ENCODE measurements around the gene PLAAT3. TPM values are rescaled to one million over a fixed set of nuclear protein-coding genes. Genes with fewer than 3 reads are reported as not detected.

The PLAAT3 gene
- total RNA-seq: 0.34 TPM in 1 of 2 replicates, not detected in the other

DNA sequence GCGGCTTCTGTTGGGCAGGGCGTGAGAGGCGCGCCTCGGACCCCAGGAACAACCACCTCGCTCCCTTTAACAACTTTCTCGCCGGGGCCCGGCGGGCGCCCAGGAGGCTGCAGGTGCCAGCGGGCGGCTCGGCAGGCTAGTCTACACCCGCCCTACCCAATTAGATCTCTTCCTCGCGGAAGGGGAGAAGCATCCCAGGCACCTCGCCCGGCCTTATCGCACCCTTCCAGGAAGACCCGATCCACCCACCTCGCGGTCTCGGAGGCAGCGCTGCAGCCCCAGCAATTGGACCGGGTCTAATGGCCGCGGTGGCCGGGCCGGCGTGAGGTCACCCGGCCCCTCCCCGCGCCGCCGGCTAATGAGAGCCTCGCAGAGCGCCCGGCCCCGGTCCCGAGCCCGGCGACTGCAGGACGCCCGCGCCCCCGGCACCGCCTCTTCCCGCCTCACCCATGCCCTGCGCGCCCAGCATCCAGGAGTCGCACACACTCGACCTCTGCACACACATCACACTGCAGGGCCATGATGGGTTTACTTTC lies at the start of gene PLAAT3:
TSS of gene PLAAT3 (minus strand) at position 298 of the 536 bp plus-strand sequence. CDS start 419 bp downstream, outside the sequence.

DNA sequence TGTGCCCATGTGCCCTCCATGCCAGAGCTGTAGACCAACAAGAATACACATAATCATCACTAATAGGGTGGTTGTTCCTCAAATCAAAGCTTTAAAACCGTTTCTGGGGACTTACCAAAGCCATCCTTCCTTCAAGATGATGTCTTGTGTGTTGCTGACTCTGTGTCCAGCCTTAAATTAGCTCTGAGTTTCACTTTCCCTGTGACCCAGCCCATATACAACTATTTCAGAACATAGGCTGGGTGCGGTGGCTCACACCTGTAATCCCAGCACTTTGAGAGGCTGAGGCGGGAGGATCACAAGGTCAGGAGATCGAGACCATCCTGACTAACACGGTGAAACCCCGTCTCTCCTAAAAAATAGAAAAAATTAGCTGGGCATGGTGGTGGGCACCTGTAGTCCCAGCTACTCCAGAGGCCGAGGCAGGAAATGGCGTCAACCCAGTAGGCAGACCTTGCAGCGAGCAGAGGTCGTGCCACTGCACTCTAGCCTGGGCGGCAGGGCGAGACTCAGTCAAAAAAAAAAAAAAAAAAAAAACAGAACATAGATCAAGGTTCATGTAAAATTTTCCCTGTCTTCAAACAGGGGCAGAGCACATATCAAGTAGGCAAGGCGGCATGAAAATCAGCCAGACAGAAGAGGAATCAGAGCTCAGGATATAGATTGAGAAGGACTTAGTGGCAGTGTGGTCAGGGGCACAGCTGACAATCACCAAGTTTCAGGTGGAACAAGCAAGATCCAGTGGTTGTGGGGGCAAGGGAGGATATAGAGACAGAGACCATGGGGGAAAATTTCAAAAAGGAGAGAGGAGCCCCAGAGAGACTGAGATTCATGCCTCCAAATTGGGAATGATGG lies 50.8 kb downstream of the PLAAT3 start, which contains the start of gene PLAAT2:
TSS of gene PLAAT2 (minus strand) at position 179 of the 855 bp plus-strand sequence. CDS start at position 124, 55 bp downstream.

GRCh38 chr11:63536669-63537292 lies 77.5 kb downstream of the PLAAT3 start, which contains the start of gene PLAAT4:
PLAAT4 (plus strand) TSS chr11:63536808; CDS start chr11:63536869, 61 bp downstream.

Other genes starting within 250 kb of the PLAAT3 start
- gene SLC22A9, start 244.6 kb downstream of the PLAAT3 start, total RNA-seq: not detected in 2 replicates
- gene PLAAT5, start 123.3 kb downstream of the PLAAT3 start, total RNA-seq: not detected in 2 replicates
- gene LGALS12, start 108.3 kb downstream of the PLAAT3 start, total RNA-seq: not detected in 2 replicates
- not detected in 2 replicates for gene PLAAT4, start 77.6 kb downstream of the PLAAT3 start, total RNA-seq
- not detected in 2 replicates for gene PLAAT2, start 51.1 kb downstream of the PLAAT3 start, total RNA-seq
- 36.1 and 49.7 TPM in 2 replicates for gene ATL3, start 56.9 kb upstream of the PLAAT3 start, total RNA-seq
- gene RTN3, start 67.1 kb upstream of the PLAAT3 start, total RNA-seq: 46.2 and 58.2 TPM in 2 replicates
- 4.1 and 4.9 TPM in 2 replicates for gene ZFTA, start 154.3 kb upstream of the PLAAT3 start, total RNA-seq
- gene SPINDOC, start 199.0 kb upstream of the PLAAT3 start, total RNA-seq: 18.1 and 19.2 TPM in 2 replicates
- 31.7 and 33.3 TPM in 2 replicates for gene MARK2, start 224.7 kb upstream of the PLAAT3 start, total RNA-seq

All from hair follicular keratinocyte (primary cell).